ENCODE results near the gene MAGI1. TPM values are rescaled to one million over a fixed set of nuclear protein-coding genes. Genes with fewer than 3 reads are reported as not detected.

The MAGI1 gene
- polyA plus RNA-seq, 3 donors, result not detected

DNA sequence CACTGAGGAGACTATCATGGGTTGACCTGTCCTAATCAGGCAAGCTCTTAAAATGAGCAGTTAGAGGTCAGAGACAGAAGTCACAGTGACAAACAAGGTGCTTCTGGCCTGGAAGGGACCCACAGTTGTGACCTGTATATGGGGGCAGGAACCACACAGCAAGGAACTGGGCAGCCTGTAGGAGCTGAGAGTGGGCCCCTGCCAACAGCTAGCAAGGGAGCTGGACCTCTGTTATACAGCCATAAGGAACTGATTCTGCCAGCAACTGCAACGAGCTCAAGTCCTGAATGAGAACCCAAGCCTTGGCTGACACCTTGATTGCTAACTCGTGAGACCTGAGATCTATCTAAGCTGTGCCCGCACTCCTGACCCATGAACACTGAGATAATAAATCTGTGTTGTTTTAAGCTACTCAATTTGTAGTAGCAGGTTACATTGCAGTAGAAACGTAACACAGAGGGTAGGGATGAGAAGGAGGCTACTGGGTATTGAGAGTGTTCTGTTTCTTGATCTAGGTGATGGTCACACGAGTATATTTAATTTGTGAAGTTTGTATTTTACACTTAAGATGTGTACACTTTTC is 44.5 kb upstream of the MAGI1 start:
- H2AFZ ChIP-seq (ENCODE audit: insufficient read depth, low read depth, low read length, poor library complexity, severe bottlenecking), result no peak overlapping the region
- no peak overlapping the region for H3K9ac ChIP-seq (ENCODE audit: insufficient read depth, low read length, poor library complexity, severe bottlenecking)
- Mint-ChIP-seq H3K27ac (no peak overlapping the region), H3K27me3 (ENCODE audit: low read depth in 3 of 3) (peaks cover 0 to 3% (median 0%) of the 10 kb centered on the region in 3 donors), H3K4me3 (no peak overlapping the region), H3K9me3 (peaks cover 0 to 7% (median 2%) of the 10 kb centered on the region in 7 donors), H3K4me1 (no peaks in the 10 kb centered on the region), H3K36me3 (no peaks in the 10 kb centered on the region)
- H3K9me3 ChIP-seq (replicated peaks in 1 of 2; ENCODE audit: control insufficient read depth in 1 of 2, insufficient read depth in 1 of 2, low read length in 2 of 2), result no peaks in the 10 kb centered on the region
- no peaks in the 10 kb centered on the region for H4K20me1 ChIP-seq (ENCODE audit: insufficient read depth, low read length)
- intact Hi-C loops (cut with micrococcal nuclease), result no loop called here
- H3K36me3 ChIP-seq (replicated peaks in 1 of 2; ENCODE audit: control insufficient read depth in 1 of 2, insufficient read depth in 2 of 2, low read length in 2 of 2), result no peaks in the 10 kb centered on the region
- H3K4me3 ChIP-seq (replicated peaks in 1 of 3; ENCODE audit: low read depth in 2 of 3, low read length in 3 of 3), result no peak overlapping the region
- 83% methylated on average over 4 of the region's 5 CpGs for WGBS (ENCODE audit: insufficient coverage)
- H3K27me3 ChIP-seq (ENCODE audit: control insufficient read depth in 2 of 2, insufficient read depth in 2 of 2, low read length in 2 of 2), result no peaks in the 10 kb centered on the region
- no peaks in the 10 kb centered on the region for H3K4me1 ChIP-seq (ENCODE audit: control insufficient read depth in 1 of 2, insufficient read depth in 2 of 2, low read length in 2 of 2)
- H3K79me2 ChIP-seq (ENCODE audit: insufficient read depth, low read length), result no peaks in the 10 kb centered on the region
- TF ChIP-seq, protein P1, sequence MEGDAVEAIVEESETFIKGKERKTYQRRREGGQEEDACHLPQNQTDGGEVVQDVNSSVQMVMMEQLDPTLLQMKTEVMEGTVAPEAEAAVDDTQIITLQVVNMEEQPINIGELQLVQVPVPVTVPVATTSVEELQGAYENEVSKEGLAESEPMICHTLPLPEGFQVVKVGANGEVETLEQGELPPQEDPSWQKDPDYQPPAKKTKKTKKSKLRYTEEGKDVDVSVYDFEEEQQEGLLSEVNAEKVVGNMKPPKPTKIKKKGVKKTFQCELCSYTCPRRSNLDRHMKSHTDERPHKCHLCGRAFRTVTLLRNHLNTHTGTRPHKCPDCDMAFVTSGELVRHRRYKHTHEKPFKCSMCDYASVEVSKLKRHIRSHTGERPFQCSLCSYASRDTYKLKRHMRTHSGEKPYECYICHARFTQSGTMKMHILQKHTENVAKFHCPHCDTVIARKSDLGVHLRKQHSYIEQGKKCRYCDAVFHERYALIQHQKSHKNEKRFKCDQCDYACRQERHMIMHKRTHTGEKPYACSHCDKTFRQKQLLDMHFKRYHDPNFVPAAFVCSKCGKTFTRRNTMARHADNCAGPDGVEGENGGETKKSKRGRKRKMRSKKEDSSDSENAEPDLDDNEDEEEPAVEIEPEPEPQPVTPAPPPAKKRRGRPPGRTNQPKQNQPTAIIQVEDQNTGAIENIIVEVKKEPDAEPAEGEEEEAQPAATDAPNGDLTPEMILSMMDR (IDR thresholded peaks at IDR 0.05), result no peak
- no peak for DNase-seq
- no peak overlapping the region for H3K27ac ChIP-seq (ENCODE audit: low read depth in 1 of 2, low read length in 2 of 2)
- no peak overlapping the region for H3K4me2 ChIP-seq (replicated peaks; ENCODE audit: extremely low read depth, low read length, poor library complexity, severe bottlenecking)

DNA sequence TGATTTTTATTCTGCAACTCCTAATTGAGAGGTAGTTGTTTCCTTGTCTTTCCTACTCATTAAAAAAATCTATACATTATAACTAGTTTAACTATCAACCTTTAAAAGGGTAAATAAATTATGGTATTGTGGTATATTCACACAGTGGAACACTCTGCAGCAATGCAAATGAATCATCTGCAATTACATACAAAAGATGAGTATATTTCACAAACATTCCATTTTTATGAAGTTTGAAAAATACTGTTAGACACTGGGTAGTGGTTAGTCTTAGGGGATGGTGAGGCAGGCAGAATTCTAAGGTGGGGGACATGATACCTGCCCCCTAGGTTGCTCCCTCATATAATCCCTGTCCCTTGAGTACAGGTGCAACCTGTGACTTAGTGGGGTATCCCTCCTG is 44.0 kb upstream of the MAGI1 start:
- H3K27ac Mint-ChIP-seq, result no peak overlapping the region
- Histone ChIP-seq H3K4me3 (replicated peaks in 1 of 3; ENCODE audit: low read depth in 2 of 3, low read length in 3 of 3) (no peak overlapping the region), H3K4me1 (ENCODE audit: control insufficient read depth in 1 of 2, insufficient read depth in 2 of 2, low read length in 2 of 2) (no peaks in the 10 kb centered on the region), H2AFZ (ENCODE audit: insufficient read depth, low read depth, low read length, poor library complexity, severe bottlenecking) (no peak overlapping the region), H3K4me2 (replicated peaks; ENCODE audit: extremely low read depth, low read length, poor library complexity, severe bottlenecking) (no peak overlapping the region), H3K27me3 (ENCODE audit: control insufficient read depth in 2 of 2, insufficient read depth in 2 of 2, low read length in 2 of 2) (no peaks in the 10 kb centered on the region), H3K9ac (ENCODE audit: insufficient read depth, low read length, poor library complexity, severe bottlenecking) (no peak overlapping the region), H3K9me3 (replicated peaks in 1 of 2; ENCODE audit: control insufficient read depth in 1 of 2, insufficient read depth in 1 of 2, low read length in 2 of 2) (no peaks in the 10 kb centered on the region), H3K36me3 (replicated peaks in 1 of 2; ENCODE audit: control insufficient read depth in 1 of 2, insufficient read depth in 2 of 2, low read length in 2 of 2) (no peaks in the 10 kb centered on the region), H4K20me1 (ENCODE audit: insufficient read depth, low read length) (no peaks in the 10 kb centered on the region), H3K27ac (ENCODE audit: low read depth in 1 of 2, low read length in 2 of 2) (no peak overlapping the region), H3K79me2 (ENCODE audit: insufficient read depth, low read length) (no peaks in the 10 kb centered on the region)
- no peak overlapping the region for H3K4me3 Mint-ChIP-seq
- H3K27me3 Mint-ChIP-seq (ENCODE audit: low read depth in 3 of 3), result peaks cover 0 to 3% (median 0%) of the 10 kb centered on the region in 3 donors
- no peaks in the 10 kb centered on the region for H3K4me1 Mint-ChIP-seq
- DNase-seq, result no peak
- H3K36me3 Mint-ChIP-seq, result no peaks in the 10 kb centered on the region
- TF ChIP-seq, protein P1 (IDR thresholded peaks at IDR 0.05), result no peak
- intact Hi-C loops (cut with micrococcal nuclease), result no loop called here
- H3K9me3 Mint-ChIP-seq, result peaks cover 0 to 7% (median 2%) of the 10 kb centered on the region in 7 donors

Data from CD14-positive monocyte (primary cell).